NCI-H460 (cell line): ENCODE results near the gene GNL2. TPM values are rescaled to one million over a fixed set of nuclear protein-coding genes. Genes with fewer than 3 reads are reported as not detected.
"Not testable (repeated sequence)": the region's sequence is repeated elsewhere in the genome, so short reads cannot be mapped to it uniquely, and the experiment has no call there.

Source experiments
- DNase-seq: peaks from one replicate; pipeline ENCODE4 v3.0.0-alpha.2; 2016; ENCODE audit warnings: low read depth; ENCODE audit errors: extremely low read depth
- small RNA-seq, 2 experiments: library from RNA; depleted of rRNA; stranded (forward); fragments of <200 nt; gene quantifications; one replicate each; pipeline ENCODE3, GENCODE V24; 2014
- total RNA-seq: library from RNA; depleted of rRNA; stranded (reverse); fragments of >200 nt; shearing (Covaris generic); gene quantifications from 2 replicates; pipeline ENCODE4 v1.2.3, GENCODE V29; 2014; rRNA removed

Gene GNL2
- total RNA-seq, 1 experiment from 2014 or later = 50.8 TPM

DNA sequence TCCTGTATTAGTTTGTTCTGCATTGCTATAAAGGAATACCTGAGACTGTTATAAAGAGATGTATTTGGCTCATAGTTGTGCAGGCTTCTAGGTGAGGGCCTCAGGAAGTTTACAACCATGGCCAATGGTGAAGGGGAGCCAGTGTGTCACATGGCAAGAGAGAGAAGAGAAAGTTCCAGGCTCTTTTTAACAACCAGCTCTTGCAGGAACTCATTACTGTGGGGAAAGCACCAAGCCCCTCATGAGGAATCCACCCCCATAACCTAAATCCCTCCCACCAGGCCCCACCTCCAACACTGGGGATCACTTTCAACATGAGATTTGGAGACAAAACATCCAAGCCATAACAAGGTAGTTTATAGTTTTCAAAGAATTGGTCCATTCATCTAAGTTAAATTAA is 76.1 kb downstream of the GNL2 start:
- DNase-seq = no peak

GRCh38 chr1:37518929-37519328 is 76.8 kb downstream of the GNL2 start:
- DNase-seq = not testable (repeated sequence)

- not testable (repeated sequence) for DNase-seq
These were observed 77.5 kb downstream of the GNL2 start for GRCh38 chr1:37518241-37518640.

GRCh38 chr1:37517569-37517968 is 78.2 kb downstream of the GNL2 start:
- no peak for DNase-seq

Small RNAs within 50 kb of the gene (small RNA-seq; reads per million reads assigned to genes)
- gene AL034379.1 = 0 reads per million in 2 experiments

Other genes with a start within 250 kb of the GNL2 start
- gene ZC3H12A, start 121.4 kb downstream of the GNL2 start, total RNA-seq = 12.3 and 12.9 TPM in 2 replicates
- 82.0 and 95.0 TPM in 2 replicates for gene MEAF6, start 81.2 kb downstream of the GNL2 start, total RNA-seq
- gene SNIP1, start 41.6 kb downstream of the GNL2 start, total RNA-seq = 8.6 and 9.1 TPM in 2 replicates
- not detected in 2 replicates for gene DNALI1, start 39.0 kb downstream of the GNL2 start, total RNA-seq
- not detected in 2 replicates for gene RSPO1, start 39.0 kb upstream of the GNL2 start, total RNA-seq
- gene CDCA8, start 96.6 kb upstream of the GNL2 start, total RNA-seq = 19.5 and 23.9 TPM in 2 replicates
- gene EPHA10, start 169.2 kb upstream of the GNL2 start, total RNA-seq = 0.05 and 0.43 TPM in 2 replicates
- gene MANEAL, start 197.9 kb upstream of the GNL2 start, total RNA-seq = 3.4 and 3.7 TPM in 2 replicates
- gene C1orf122, start 211.9 kb upstream of the GNL2 start, total RNA-seq = 18.7 and 19.8 TPM in 2 replicates
- gene YRDC, start 212.3 kb upstream of the GNL2 start, total RNA-seq = 39.3 and 45.6 TPM in 2 replicates